HG03103 (cell line): Measurements from ENCODE around the gene WASHC4.

Source experiments
- ATAC-seq: cut with Tn5 transposase; IDR thresholded peaks from one replicate; pipeline ENCODE4 v1.9.1; 2021; ENCODE audit warnings: low read depth; ENCODE audit not compliant: unreplicated experiment

Gene WASHC4

GRCh38 chr12:105107494-105108371, at the start of gene WASHC4:
Gene WASHC4 (plus strand): TSS chr12:105107731. CDS start chr12:105107801, 70 bp downstream.
- peak; percentile 83 for ATAC-seq

GRCh38 chr12:105060715-105061378, 46.7 kb upstream of the WASHC4 start:
- no peak for ATAC-seq

GRCh38 chr12:105064564-105065178, 42.9 kb upstream of the WASHC4 start:
- no peak for ATAC-seq

GRCh38 chr12:105067511-105068031, 40.0 kb upstream of the WASHC4 start:
- ATAC-seq = no peak

GRCh38 chr12:105069936-105070702, 37.4 kb upstream of the WASHC4 start:
- no peak for ATAC-seq

GRCh38 chr12:105071981-105072380, 35.5 kb upstream of the WASHC4 start:
- no peak for ATAC-seq

- no peak for ATAC-seq
These were observed 34.5 kb upstream of the WASHC4 start for GRCh38 chr12:105072888-105073488.

GRCh38 chr12:105076098-105076497, 31.4 kb upstream of the WASHC4 start:
- ATAC-seq = no peak

- no peak for ATAC-seq
These were observed 30.6 kb upstream of the WASHC4 start for GRCh38 chr12:105076913-105077312.

- no peak for ATAC-seq
These were observed 30.1 kb upstream of the WASHC4 start for GRCh38 chr12:105077435-105077834.

- ATAC-seq = no peak
These were observed 28.6 kb upstream of the WASHC4 start for GRCh38 chr12:105078712-105079570.

GRCh38 chr12:105083031-105083430, 24.5 kb upstream of the WASHC4 start:
- ATAC-seq = no peak

GRCh38 chr12:105083551-105084105, 23.9 kb upstream of the WASHC4 start:
- no peak for ATAC-seq

GRCh38 chr12:105084251-105085250, 23.0 kb upstream of the WASHC4 start, which contains the start of gene ALDH1L2:
Gene ALDH1L2 (minus strand): TSS chr12:105084458. CDS start chr12:105084436, 22 bp downstream.
- ATAC-seq = peak; percentile 84

GRCh38 chr12:105085501-105085900, 22.0 kb upstream of the WASHC4 start:
- no peak for ATAC-seq

GRCh38 chr12:105089817-105090216, 17.7 kb upstream of the WASHC4 start:
- no peak for ATAC-seq

- no peak for ATAC-seq
These were observed 17.2 kb upstream of the WASHC4 start for GRCh38 chr12:105090361-105090760.
